Panc1 (cell line): Measurements from ENCODE around the gene PAIP1. TPM values are rescaled to one million over a fixed set of nuclear protein-coding genes. Genes with fewer than 3 reads are reported as not detected.
"Not testable (repeated sequence)": the region's sequence is repeated elsewhere in the genome, so short reads cannot be mapped to it uniquely, and the experiment has no call there.

ENCODE experiments used
- ATAC-seq: fragments of 200-7000 bp; cut with Tn5 transposase; 2 replicates; pipeline ENCODE4 v1.9.1; 2020; ENCODE audit warnings: mild to moderate bottlenecking, moderate library complexity
- BruUV-seq: library from RNA; stranded (reverse); fragments of 400-500 nt; replicated peaks from 2 replicates; lab custom pipeline; 2021; lab: Mats Ljungman, UMichigan
- CTCF ChIA-PET: fragments of 300-600 bp; sonication (Branson Sonifier 250); formaldehyde crosslinking; loops from one replicate; lab custom pipeline; 2022; ENCODE audit warnings: antibody characterized with exemption; lab: Charles Lee
- POLR2A ChIA-PET: fragments of 300-600 bp; sonication (Branson Sonifier 250); formaldehyde crosslinking; loops from one replicate; lab custom pipeline; 2022; ENCODE audit warnings: antibody characterized with exemption; lab: Charles Lee
- DNase-seq: peaks from one replicate; pipeline ENCODE4 v3.0.0-alpha.2; 2010; ENCODE audit warnings: low read depth, low spot score
- H3K27ac ChIP-seq: 2 replicates; pipeline ENCODE4 v1.5.1; 2011; ENCODE audit warnings: mild to moderate bottlenecking, low read length, inconsistent platforms
- H3K27me3 ChIP-seq: fragments of 200-500 bp; sonication (Bioruptor generic); 2 replicates; pipeline ENCODE4 v1.6.0; 2014; ENCODE audit warnings: low read length, inconsistent platforms; ENCODE audit not compliant: control insufficient read depth, insufficient read depth
- H3K36me3 ChIP-seq: fragments of 200-500 bp; sonication (Bioruptor generic); 2 replicates; pipeline ENCODE4 v1.5.1; 2014; ENCODE audit warnings: inconsistent platforms, mild to moderate bottlenecking, low read length, moderate library complexity; ENCODE audit not compliant: control insufficient read depth, insufficient read depth
- H3K4me1 ChIP-seq: 2 replicates; pipeline ENCODE4 v1.5.1; 2011; ENCODE audit warnings: inconsistent platforms, mild to moderate bottlenecking, low read length, moderate library complexity; ENCODE audit not compliant: control insufficient read depth, insufficient read depth
- H3K4me3 ChIP-seq, 2 experiments: 2 replicates each; pipeline ENCODE4 v1.5.1; 2011 to 2012; ENCODE audit warnings: low read depth in 2 of 2, low read length in 2 of 2, mild to moderate bottlenecking in 2 of 2, inconsistent platforms in 1 of 2, moderate library complexity in 1 of 2
- H3K9me3 ChIP-seq: fragments of 200-500 bp; sonication (Bioruptor generic); 2 replicates; pipeline ENCODE4 v1.5.1; 2014; ENCODE audit warnings: low read depth, mild to moderate bottlenecking, inconsistent platforms, low read length, moderate library complexity; ENCODE audit not compliant: control insufficient read depth, insufficient read depth
- POLR2AphosphoS5 ChIP-seq: IDR thresholded peaks from 2 replicates; pipeline ENCODE4 v1.6.1; 2012; ENCODE audit warnings: mild to moderate bottlenecking, low read depth, low read length, moderate library complexity
- REST ChIP-seq, 2 experiments: IDR thresholded peaks; 2 replicates each; pipeline ENCODE4 v1.6.1; 2011 to 2012; ENCODE audit warnings: low read depth in 2 of 2, control low read depth in 1 of 2, low read length in 1 of 2, mild to moderate bottlenecking in 1 of 2, moderate library complexity in 1 of 2; ENCODE audit not compliant: insufficient read depth in 1 of 2
- SIN3A ChIP-seq: IDR thresholded peaks from 2 replicates; pipeline ENCODE4 v1.6.1; 2012; ENCODE audit warnings: low read depth, mild to moderate bottlenecking, low read length, moderate library complexity, borderline replicate concordance; ENCODE audit not compliant: insufficient read depth
- TCF7L2 ChIP-seq: IDR thresholded peaks from 2 replicates; pipeline ENCODE4 v1.6.1; 2011; ENCODE audit warnings: mild to moderate bottlenecking, low read depth, low read length, inconsistent platforms
- in situ Hi-C: cut with HindIII; loops from 2 replicates; pipeline ENCODE4 v1.10.0; 2016; ENCODE audit warnings: low sequenced_read_pairs, low pct_unique_long_range_greater_than_20kb
- intact Hi-C: fragments of 100-400 bp; cut with micrococcal nuclease; formaldehyde crosslinking; loops from one replicate; pipeline ENCODE4 v1.10.0; 2022; ENCODE audit not compliant: unreplicated experiment
- total RNA-seq: library from RNA; stranded (reverse); gene quantifications from one replicate; pipeline ENCODE4 v1.2.1, GENCODE V29; 2021; ENCODE audit not compliant: unreplicated experiment
- TF ChIP-seq, protein P1 (sequence below): fragments of 450-650 bp; IDR thresholded peaks from 2 replicates; pipeline ENCODE4 v1.5.1; 2017; ENCODE audit warnings: mild to moderate bottlenecking

The PAIP1 gene
- total RNA-seq, 1 experiment from 2014 or later: 127 TPM

DNA sequence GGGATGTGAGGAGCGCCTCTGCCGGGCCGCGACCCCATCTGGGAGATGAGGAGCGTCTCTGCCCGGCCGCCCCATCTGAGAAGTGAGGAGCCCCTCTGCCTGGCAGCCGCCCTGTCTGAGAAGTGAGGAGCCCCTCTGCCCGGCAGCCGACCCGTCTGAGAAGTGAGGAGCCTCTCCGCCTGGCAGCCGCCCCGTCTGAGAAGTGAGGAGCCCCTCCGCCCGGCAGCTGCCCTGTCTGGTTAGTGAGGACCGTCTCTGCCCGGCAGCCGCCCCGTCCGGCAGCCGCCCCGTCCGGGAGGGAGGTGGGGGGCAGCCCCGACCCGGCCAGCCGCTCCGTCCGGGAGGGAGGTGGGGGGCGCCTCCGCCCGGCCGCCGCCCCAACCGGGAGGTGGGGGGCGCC lies 45.8 kb downstream of the PAIP1 start:
- H3K27ac ChIP-seq, H3K36me3 ChIP-seq, H3K27me3 ChIP-seq, CTCF ChIA-PET, in situ Hi-C loops, H3K9me3 ChIP-seq, DNase-seq, H3K4me3 ChIP-seq, BruUV-seq, ATAC-seq, intact Hi-C loops, POLR2A ChIA-PET: not testable (repeated sequence)
- H3K4me1 ChIP-seq: peaks cover 19% of the 10 kb centered on the region

DNA sequence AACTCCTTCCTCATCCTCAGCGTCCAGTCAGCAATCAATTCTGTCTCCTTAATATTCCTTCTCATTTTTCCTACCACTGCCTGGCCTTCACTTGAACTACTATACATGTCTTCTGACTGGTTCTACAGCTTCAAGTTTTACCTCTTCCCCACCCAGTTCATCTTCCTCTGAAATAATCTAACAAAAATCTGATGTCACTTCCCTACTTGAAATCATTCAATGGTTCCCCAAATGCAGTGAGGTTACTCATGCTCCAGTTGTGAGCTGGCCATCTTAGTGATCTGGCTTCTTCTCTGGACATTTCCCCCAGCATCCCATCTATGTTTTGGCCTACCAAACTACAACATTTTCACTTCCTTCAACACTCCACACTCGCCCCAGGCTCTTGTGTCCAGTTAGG lies 58.3 kb downstream of the PAIP1 start:
- ATAC-seq (no peak), DNase-seq (no peak)
- Histone ChIP-seq H3K4me1 (no peaks in the 10 kb centered on the region), H3K4me3 (no peak overlapping the region), H3K27me3 (no peaks in the 10 kb centered on the region), H3K27ac (no peak overlapping the region), H3K9me3 (no peaks in the 10 kb centered on the region), H3K36me3 (no peaks in the 10 kb centered on the region)
- intact Hi-C loops (no loop called here), in situ Hi-C loops (no loop called here)
- POLR2A ChIA-PET: interaction anchor here (0.6 kb wide), 1 partner anchor 15 kb away, joined by 13 read pairs; the partner anchor contains the start of gene TMEM267
- CTCF ChIA-PET: no interaction called here
- TF ChIP-seq TCF7L2 (no peak), POLR2AphosphoS5 (no peak), SIN3A (no peak), REST (IDR thresholded peaks at IDR 0.05; ENCODE audit: insufficient read depth in 1 of 2, low read depth in 2 of 2, low read length in 1 of 2) (no peak)
- TF ChIP-seq, protein P1, sequence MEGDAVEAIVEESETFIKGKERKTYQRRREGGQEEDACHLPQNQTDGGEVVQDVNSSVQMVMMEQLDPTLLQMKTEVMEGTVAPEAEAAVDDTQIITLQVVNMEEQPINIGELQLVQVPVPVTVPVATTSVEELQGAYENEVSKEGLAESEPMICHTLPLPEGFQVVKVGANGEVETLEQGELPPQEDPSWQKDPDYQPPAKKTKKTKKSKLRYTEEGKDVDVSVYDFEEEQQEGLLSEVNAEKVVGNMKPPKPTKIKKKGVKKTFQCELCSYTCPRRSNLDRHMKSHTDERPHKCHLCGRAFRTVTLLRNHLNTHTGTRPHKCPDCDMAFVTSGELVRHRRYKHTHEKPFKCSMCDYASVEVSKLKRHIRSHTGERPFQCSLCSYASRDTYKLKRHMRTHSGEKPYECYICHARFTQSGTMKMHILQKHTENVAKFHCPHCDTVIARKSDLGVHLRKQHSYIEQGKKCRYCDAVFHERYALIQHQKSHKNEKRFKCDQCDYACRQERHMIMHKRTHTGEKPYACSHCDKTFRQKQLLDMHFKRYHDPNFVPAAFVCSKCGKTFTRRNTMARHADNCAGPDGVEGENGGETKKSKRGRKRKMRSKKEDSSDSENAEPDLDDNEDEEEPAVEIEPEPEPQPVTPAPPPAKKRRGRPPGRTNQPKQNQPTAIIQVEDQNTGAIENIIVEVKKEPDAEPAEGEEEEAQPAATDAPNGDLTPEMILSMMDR: no peak
- BruUV-seq: no TSS peak

- no TSS peak for BruUV-seq
- ChIA-PET CTCF (no interaction called here), POLR2A (interaction anchor here (0.6 kb wide), 2 partner anchors 14 to 245 kb away, joined by 4 to 13 read pairs; partner anchors contain the start of gene TMEM267)
- TF ChIP-seq REST (IDR thresholded peaks at IDR 0.05; ENCODE audit: insufficient read depth in 1 of 2, low read depth in 2 of 2, low read length in 1 of 2): no peak
- TF ChIP-seq, protein P1: no peak
- TF ChIP-seq SIN3A: no peak
- TF ChIP-seq TCF7L2: no peak
- no peak for TF ChIP-seq POLR2AphosphoS5
- Histone ChIP-seq H3K27me3 (no peaks in the 10 kb centered on the region), H3K4me3 (no peak overlapping the region), H3K36me3 (no peaks in the 10 kb centered on the region; the same call in 1 of the 2 replicates), H3K9me3 (no peaks in the 10 kb centered on the region), H3K27ac (no peak overlapping the region), H3K4me1 (no peaks in the 10 kb centered on the region)
- intact Hi-C loops: no loop called here
- no peak for DNase-seq
- in situ Hi-C loops: no loop called here
- ATAC-seq: no peak
Observed at GRCh38 chr5:43497311-43498104, 59.4 kb downstream of the PAIP1 start.
